ENCODE measurements around the gene EXOSC1.

DNA sequence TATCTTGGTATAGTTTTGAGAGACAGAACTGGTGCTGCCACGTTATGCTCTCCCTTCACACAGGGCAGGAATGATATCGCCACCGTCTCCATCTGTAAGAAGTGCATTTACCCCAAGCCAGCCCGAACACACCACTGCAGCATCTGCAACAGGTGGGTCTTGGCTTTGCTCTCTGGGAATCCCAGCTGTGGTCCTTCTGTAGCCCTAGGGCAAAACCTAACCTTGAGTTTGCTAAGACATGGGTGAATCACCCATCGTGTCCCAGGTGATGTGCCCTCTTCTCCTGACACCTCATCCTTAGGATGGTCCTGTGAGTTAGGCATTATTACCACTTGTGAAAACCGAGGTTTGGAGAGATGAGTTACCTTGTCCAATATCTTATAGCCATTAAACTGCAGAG is 6.5 kb upstream of the EXOSC1 start:
- TF ChIP-seq, protein P1, sequence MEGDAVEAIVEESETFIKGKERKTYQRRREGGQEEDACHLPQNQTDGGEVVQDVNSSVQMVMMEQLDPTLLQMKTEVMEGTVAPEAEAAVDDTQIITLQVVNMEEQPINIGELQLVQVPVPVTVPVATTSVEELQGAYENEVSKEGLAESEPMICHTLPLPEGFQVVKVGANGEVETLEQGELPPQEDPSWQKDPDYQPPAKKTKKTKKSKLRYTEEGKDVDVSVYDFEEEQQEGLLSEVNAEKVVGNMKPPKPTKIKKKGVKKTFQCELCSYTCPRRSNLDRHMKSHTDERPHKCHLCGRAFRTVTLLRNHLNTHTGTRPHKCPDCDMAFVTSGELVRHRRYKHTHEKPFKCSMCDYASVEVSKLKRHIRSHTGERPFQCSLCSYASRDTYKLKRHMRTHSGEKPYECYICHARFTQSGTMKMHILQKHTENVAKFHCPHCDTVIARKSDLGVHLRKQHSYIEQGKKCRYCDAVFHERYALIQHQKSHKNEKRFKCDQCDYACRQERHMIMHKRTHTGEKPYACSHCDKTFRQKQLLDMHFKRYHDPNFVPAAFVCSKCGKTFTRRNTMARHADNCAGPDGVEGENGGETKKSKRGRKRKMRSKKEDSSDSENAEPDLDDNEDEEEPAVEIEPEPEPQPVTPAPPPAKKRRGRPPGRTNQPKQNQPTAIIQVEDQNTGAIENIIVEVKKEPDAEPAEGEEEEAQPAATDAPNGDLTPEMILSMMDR (conservative IDR thresholded peaks at IDR 0.05; ENCODE audit: low read depth, low read length): no peak
- TF ChIP-seq EZH2phosphoT487 (IDR thresholded peaks at IDR 0.05; ENCODE audit: borderline replicate concordance, low read length): no peak

Data from PC-3 (cell line).